Nephron progenitor cell (in vitro differentiated cells): ENCODE data around the gene FKBP15.
A peak's percentile ranks its signal among the peaks of the same experiment; 100 is the strongest.
"Not testable (repeated sequence)": the region's sequence is repeated elsewhere in the genome, so short reads cannot be mapped to it uniquely, and the experiment has no call there.

ENCODE experiments used
- DNase-seq: peaks from one replicate; pipeline ENCODE4 v3.0.0; 2021
- H3K27ac Mint-ChIP-seq: 2 replicates; pipeline ENCODE4 v1.8.0; 2021; ENCODE audit warnings: mild to moderate bottlenecking, moderate library complexity, mixed read lengths
- H3K27me3 Mint-ChIP-seq: 2 replicates; pipeline ENCODE4 v1.8.0; 2021; ENCODE audit warnings: mild to moderate bottlenecking, low read depth, mixed read lengths; ENCODE audit not compliant: poor library complexity
- H3K36me3 Mint-ChIP-seq: 2 replicates; pipeline ENCODE4 v1.8.0; 2021; ENCODE audit warnings: low read depth, mixed read lengths
- H3K4me1 Mint-ChIP-seq: 2 replicates; pipeline ENCODE4 v1.8.0; 2021; ENCODE audit warnings: mixed read lengths
- H3K4me3 Mint-ChIP-seq: 2 replicates; pipeline ENCODE4 v1.8.0; 2021; ENCODE audit warnings: mild to moderate bottlenecking, moderate library complexity, mixed read lengths
- H3K9me3 Mint-ChIP-seq: 2 replicates; pipeline ENCODE4 v1.8.0; 2021; ENCODE audit warnings: mild to moderate bottlenecking, moderate library complexity, mixed read lengths
- TF ChIP-seq, protein P1 (sequence below): fragments of 200-600 bp; sonication (generic); IDR thresholded peaks from 2 replicates; pipeline ENCODE4 v1.5.0; 2021; ENCODE audit warnings: antibody characterized with exemption

The FKBP15 gene

DNA sequence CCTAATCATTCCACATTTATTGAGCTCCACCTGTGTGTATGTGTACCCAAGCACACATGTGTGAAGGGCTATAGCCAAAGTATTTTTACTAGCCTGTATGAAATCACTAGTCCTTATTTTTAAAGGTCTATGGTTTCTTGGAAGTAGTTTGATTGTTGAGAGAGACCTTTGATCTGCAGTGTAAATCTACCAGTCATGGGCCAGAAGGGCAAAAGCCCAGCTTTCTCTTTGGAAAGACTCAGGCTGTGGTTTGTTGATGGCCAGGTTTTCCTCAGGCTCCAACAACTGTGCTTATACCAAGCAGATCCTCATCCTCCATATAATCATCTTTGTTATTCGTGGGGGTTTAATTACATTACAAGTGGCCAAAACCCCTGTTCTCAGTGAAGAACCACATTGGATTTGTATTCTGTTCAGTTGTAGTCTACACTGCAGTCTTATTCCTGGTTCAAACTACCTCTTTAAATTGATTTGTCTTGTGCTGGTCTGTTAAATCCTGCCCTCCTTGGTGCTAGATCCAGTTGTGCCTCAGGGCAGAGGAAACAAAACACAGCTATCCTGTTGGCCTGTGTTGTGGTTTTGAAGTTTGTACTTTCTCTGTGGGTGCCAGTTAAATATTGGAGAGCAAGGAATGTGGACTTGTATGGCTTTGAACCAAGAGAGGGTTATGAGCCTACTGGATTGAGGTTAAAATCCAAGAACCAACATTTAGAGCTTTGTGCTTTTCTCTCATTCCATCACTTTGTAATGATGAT, 41.0 kb upstream of the FKBP15 start:
- peak overlapping the region; percentile 17 for H3K27ac Mint-ChIP-seq
- H3K9me3 Mint-ChIP-seq = no peaks in the 10 kb centered on the region
- no peaks in the 10 kb centered on the region for H3K4me1 Mint-ChIP-seq
- no peak for DNase-seq
- H3K27me3 Mint-ChIP-seq = peaks cover 4% of the 10 kb centered on the region
- H3K36me3 Mint-ChIP-seq = peaks cover 42% of the 10 kb centered on the region
- no peak overlapping the region for H3K4me3 Mint-ChIP-seq
- TF ChIP-seq, protein P1, sequence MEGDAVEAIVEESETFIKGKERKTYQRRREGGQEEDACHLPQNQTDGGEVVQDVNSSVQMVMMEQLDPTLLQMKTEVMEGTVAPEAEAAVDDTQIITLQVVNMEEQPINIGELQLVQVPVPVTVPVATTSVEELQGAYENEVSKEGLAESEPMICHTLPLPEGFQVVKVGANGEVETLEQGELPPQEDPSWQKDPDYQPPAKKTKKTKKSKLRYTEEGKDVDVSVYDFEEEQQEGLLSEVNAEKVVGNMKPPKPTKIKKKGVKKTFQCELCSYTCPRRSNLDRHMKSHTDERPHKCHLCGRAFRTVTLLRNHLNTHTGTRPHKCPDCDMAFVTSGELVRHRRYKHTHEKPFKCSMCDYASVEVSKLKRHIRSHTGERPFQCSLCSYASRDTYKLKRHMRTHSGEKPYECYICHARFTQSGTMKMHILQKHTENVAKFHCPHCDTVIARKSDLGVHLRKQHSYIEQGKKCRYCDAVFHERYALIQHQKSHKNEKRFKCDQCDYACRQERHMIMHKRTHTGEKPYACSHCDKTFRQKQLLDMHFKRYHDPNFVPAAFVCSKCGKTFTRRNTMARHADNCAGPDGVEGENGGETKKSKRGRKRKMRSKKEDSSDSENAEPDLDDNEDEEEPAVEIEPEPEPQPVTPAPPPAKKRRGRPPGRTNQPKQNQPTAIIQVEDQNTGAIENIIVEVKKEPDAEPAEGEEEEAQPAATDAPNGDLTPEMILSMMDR = no peak

DNA sequence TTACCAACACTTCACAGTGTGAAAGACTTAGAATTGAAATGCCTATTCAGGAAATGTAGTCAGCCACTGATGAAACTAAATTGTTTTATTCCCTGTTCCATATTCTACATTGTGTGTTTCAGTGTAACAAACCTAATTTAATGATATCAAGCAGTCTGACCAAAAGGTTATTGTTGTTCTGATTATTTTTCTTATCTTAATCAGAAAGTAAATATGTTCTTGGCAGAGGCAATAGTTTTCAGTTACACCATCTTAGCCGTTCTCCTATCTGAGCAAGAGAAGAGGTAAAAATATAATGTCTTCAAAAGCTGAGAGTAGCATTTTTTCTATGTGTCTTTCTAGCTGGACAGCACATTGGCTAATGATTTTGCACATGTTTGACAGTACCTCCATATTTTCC, 37.2 kb upstream of the FKBP15 start:
- TF ChIP-seq, protein P1 = no peak
- no peak overlapping the region for H3K4me3 Mint-ChIP-seq
- no peaks in the 10 kb centered on the region for H3K4me1 Mint-ChIP-seq
- no peaks in the 10 kb centered on the region for H3K9me3 Mint-ChIP-seq
- H3K27ac Mint-ChIP-seq = no peak overlapping the region
- peaks cover 30% of the 10 kb centered on the region for H3K36me3 Mint-ChIP-seq
- peaks cover 6% of the 10 kb centered on the region for H3K27me3 Mint-ChIP-seq
- DNase-seq = no peak

DNA sequence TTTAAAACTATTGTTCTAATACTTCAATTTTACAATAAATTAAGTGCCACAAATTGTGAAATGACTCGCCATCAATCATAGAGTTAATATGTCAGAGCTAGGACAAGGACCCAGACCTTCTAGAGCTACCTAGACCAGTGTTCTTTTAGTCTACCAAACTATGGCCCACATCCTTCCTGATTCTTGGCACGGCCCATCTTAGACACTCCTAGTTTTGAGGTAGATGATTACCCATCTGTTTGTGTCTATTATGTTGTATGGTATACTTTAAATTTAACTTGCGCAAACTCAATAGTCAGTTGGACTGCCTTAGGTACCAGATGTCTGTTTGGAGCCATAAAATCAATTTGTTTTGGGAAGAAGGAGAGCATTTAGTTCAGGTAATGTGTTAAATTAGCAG, 36.8 kb upstream of the FKBP15 start:
- Mint-ChIP-seq H3K27me3 (peaks cover 6% of the 10 kb centered on the region), H3K4me1 (no peaks in the 10 kb centered on the region)

DNA sequence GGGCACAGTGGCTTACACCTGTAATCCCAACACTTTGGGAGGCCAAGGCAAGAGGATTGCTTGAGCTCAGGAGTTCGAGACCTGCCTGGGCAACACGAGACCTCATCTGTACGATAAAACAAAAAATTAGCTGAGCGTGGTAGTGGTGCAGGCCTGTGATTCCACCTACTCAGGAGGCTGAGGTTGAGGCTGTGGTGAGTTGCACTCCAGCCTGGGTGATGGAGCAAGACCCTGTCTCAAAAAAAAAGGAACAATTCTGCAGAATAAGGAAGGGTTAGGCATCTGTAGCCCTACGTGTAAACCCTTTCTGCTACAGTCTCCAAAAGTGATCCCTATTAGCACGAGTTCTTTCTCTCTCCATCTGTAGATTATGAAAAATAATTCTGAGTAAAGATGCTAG, 34.4 kb upstream of the FKBP15 start:
- Mint-ChIP-seq H3K4me3 (no peak overlapping the region), H3K27me3 (peaks cover 2% of the 10 kb centered on the region), H3K9me3 (peaks cover 10% of the 10 kb centered on the region), H3K27ac (no peak overlapping the region), H3K4me1 (no peaks in the 10 kb centered on the region), H3K36me3 (peaks cover 37% of the 10 kb centered on the region)
- TF ChIP-seq, protein P1 = no peak
- no peak for DNase-seq

More for the DNA sequence above, 36.8 kb upstream of the FKBP15 start:
- TF ChIP-seq, protein P1 = no peak
- Mint-ChIP-seq H3K36me3 (peaks cover 28% of the 10 kb centered on the region), H3K27ac (no peak overlapping the region), H3K4me3 (no peak overlapping the region), H3K9me3 (no peaks in the 10 kb centered on the region)
- DNase-seq = no peak

DNA sequence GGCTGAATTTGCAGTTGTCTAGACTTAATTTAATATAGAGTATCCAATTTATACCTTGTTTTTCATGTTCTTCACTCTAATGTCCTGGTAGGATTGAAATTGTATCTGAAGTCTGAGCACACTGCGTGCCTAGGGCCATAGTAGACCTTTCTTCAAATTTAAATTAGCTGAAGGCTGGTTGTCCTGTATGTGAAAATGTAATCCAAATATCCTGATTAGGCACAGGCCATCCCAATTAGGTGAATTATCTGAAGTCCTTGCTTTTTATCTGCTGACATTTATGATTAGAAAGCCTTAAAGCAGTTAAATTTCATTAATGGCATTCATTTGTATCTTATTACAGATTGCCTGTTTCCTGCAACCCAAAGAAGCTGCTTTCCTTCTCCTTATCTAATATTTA, 33.9 kb upstream of the FKBP15 start:
- Mint-ChIP-seq H3K27ac (no peak overlapping the region), H3K27me3 (peaks cover 2% of the 10 kb centered on the region), H3K9me3 (peaks cover 10% of the 10 kb centered on the region), H3K36me3 (peaks cover 33% of the 10 kb centered on the region), H3K4me1 (no peaks in the 10 kb centered on the region), H3K4me3 (no peak overlapping the region)
- TF ChIP-seq, protein P1 = no peak
- no peak for DNase-seq

DNA sequence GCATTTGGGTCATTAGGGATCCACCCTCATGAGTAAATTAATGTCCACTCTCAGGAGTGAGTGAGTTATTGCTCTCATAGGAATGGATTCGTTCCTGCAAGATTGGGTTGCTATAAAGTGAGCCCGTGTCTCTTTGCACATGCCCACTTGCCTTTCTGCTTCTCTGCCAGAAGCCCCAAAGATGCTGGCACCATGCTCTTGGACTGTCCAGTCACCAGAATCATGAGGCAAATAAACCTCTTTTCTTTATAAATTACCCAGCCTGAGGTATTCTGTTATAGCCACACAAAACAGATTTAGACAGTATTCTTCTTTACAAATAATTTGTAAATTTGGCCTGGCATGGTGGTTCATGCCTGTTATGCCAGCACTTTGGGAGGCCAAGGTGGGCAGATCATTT, 29.7 kb upstream of the FKBP15 start:
- no peak overlapping the region for H3K4me3 Mint-ChIP-seq

DNA sequence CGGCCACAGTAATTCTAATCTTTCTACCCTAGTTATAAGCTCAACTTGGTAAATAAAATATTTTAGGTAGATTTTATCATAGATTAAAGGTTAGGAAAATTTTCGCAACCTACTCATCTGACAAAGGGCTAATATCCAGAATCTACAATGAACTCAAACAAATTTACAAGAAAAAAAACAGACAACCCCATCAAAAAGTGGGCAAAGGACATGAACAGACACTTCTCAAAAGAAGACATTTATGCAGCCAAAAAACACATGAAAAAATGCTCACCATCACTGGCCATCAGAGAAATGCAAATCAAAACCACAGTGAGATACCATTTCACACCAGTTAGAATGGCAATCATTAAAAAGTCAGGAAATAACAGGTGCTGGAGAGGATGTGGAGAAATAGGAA, 28.6 kb upstream of the FKBP15 start:
- Mint-ChIP-seq H3K36me3 (peaks cover 35% of the 10 kb centered on the region), H3K9me3 (peaks cover 23% of the 10 kb centered on the region)
- not testable (repeated sequence) for H3K27me3 Mint-ChIP-seq, H3K4me3 Mint-ChIP-seq, H3K4me1 Mint-ChIP-seq, H3K27ac Mint-ChIP-seq, DNase-seq

More for the DNA sequence above, 29.7 kb upstream of the FKBP15 start:
- H3K27ac Mint-ChIP-seq = no peak overlapping the region
- peaks cover 23% of the 10 kb centered on the region for H3K9me3 Mint-ChIP-seq
- TF ChIP-seq, protein P1 = no peak
- H3K36me3 Mint-ChIP-seq = peaks cover 35% of the 10 kb centered on the region
- H3K4me1 Mint-ChIP-seq = peaks cover 3% of the 10 kb centered on the region
- H3K27me3 Mint-ChIP-seq = peaks cover 2% of the 10 kb centered on the region
- no peak for DNase-seq
